HEK293 (cell line): Measurements from ENCODE around the gene RBBP8.
"Not testable (repeated sequence)": the region's sequence is repeated elsewhere in the genome, so short reads cannot be mapped to it uniquely, and the experiment has no call there.

ENCODE experiments used
- CTCF ChIA-PET: fragments of 350-600 bp; formaldehyde crosslinking; extraction: SDS; loops from one replicate; lab custom pipeline; 2021; ENCODE audit warnings: antibody characterized with exemption; lab: Yijun Ruan, JAX
- POLR2A ChIA-PET: fragments of 300-600 bp; formaldehyde crosslinking; extraction: SDS; loops from one replicate; lab custom pipeline; 2020; ENCODE audit warnings: antibody characterized with exemption, inconsistent platforms; lab: Yijun Ruan, JAX
- H3K27ac ChIP-seq: fragments of 200-500 bp; sonication (Bioruptor generic); 2 replicates; pipeline ENCODE4 v1.5.1; 2014; ENCODE audit warnings: low read depth, low read length, control low read depth, inconsistent platforms; ENCODE audit errors: extremely low read depth
- H3K36me3 ChIP-seq, 2 experiments: fragments of 200-500 bp in 1 of 2; sonication (Bioruptor generic) in 1 of 2; 1 replicate in 1 of 2; 2 replicates in 1 of 2; pipeline ENCODE4 v1.5.1; 2014 to 2017; ENCODE audit warnings: inconsistent platforms in 2 of 2, low read length in 2 of 2; ENCODE audit not compliant: control insufficient read depth in 2 of 2, insufficient read depth in 1 of 2
- H3K4me1 ChIP-seq: fragments of 200-500 bp; sonication (Bioruptor generic); 2 replicates; pipeline ENCODE4 v1.5.1; 2014; ENCODE audit warnings: mild to moderate bottlenecking, low read length, inconsistent platforms; ENCODE audit not compliant: control insufficient read depth, insufficient read depth
- H3K4me3 ChIP-seq: 2 replicates; pipeline ENCODE4 v1.5.1; 2011; ENCODE audit warnings: low read depth, mild to moderate bottlenecking, control low read depth, low read length, moderate library complexity
- H3K9me3 ChIP-seq: fragments of 200-500 bp; sonication (Bioruptor generic); 2 replicates; pipeline ENCODE4 v1.5.1; 2014; ENCODE audit warnings: low read depth, low read length, inconsistent platforms; ENCODE audit not compliant: control insufficient read depth, insufficient read depth
- BCL6B ChIP-seq: fragments of 450-650 bp; formaldehyde crosslinking; IDR thresholded peaks from 2 replicates; pipeline ENCODE4 v1.5.1; 2017; ENCODE audit warnings: missing biosample characterization, missing genetic modification characterization
- GFI1B ChIP-seq: fragments of 450-650 bp; formaldehyde crosslinking; IDR thresholded peaks from 2 replicates; pipeline ENCODE4 v1.5.1; 2016; ENCODE audit warnings: missing biosample characterization, missing genetic modification characterization
- KLF16 ChIP-seq: fragments of 450-650 bp; formaldehyde crosslinking; IDR thresholded peaks from 2 replicates; pipeline ENCODE4 v1.5.1; 2017; ENCODE audit warnings: missing biosample characterization, missing genetic modification characterization
- KLF8 ChIP-seq: fragments of 450-650 bp; formaldehyde crosslinking; IDR thresholded peaks from 2 replicates; pipeline ENCODE4 v1.5.1; 2016; ENCODE audit warnings: missing biosample characterization, missing genetic modification characterization
- KLF9 ChIP-seq: fragments of 450-650 bp; formaldehyde crosslinking; IDR thresholded peaks from 2 replicates; pipeline ENCODE4 v1.5.1; 2016; ENCODE audit warnings: missing biosample characterization, missing genetic modification characterization, low read depth
- MZF1 ChIP-seq: fragments of 450-650 bp; formaldehyde crosslinking; IDR thresholded peaks from 2 replicates; pipeline ENCODE4 v1.5.1; 2017; ENCODE audit warnings: missing biosample characterization, missing genetic modification characterization, borderline replicate concordance
- SCRT1 ChIP-seq: fragments of 450-650 bp; formaldehyde crosslinking; IDR thresholded peaks from 2 replicates; pipeline ENCODE4 v1.5.1; 2016; ENCODE audit warnings: missing biosample characterization, missing genetic modification characterization, borderline replicate concordance
- SETDB1 ChIP-seq: IDR thresholded peaks from one replicate; pipeline ENCODE4 v1.6.1; 2017; ENCODE audit warnings: mild to moderate bottlenecking, low read length, moderate library complexity, mixed read lengths; ENCODE audit not compliant: insufficient read length
- ZBTB20 ChIP-seq: fragments of 450-650 bp; formaldehyde crosslinking; IDR thresholded peaks from 2 replicates; pipeline ENCODE4 v1.5.1; 2016; ENCODE audit warnings: missing biosample characterization, missing genetic modification characterization
- ZEB2 ChIP-seq: fragments of 450-650 bp; formaldehyde crosslinking; IDR thresholded peaks from 2 replicates; pipeline ENCODE4 v1.5.1; 2016; ENCODE audit warnings: missing biosample characterization, missing genetic modification characterization
- ZFP37 ChIP-seq: fragments of 450-650 bp; formaldehyde crosslinking; IDR thresholded peaks from 2 replicates; pipeline ENCODE4 v1.5.1; 2016; ENCODE audit warnings: missing biosample characterization, missing genetic modification characterization
- ZNF10 ChIP-seq: fragments of 450-650 bp; formaldehyde crosslinking; IDR thresholded peaks from 2 replicates; pipeline ENCODE4 v1.5.1; 2017; ENCODE audit warnings: missing biosample characterization, missing genetic modification characterization
- ZNF140 ChIP-seq: fragments of 450-650 bp; formaldehyde crosslinking; IDR thresholded peaks from 2 replicates; pipeline ENCODE4 v1.5.1; 2016; ENCODE audit warnings: missing biosample characterization, missing genetic modification characterization
- ZNF19 ChIP-seq: fragments of 450-650 bp; formaldehyde crosslinking; IDR thresholded peaks from 2 replicates; pipeline ENCODE4; 2016; ENCODE audit warnings: missing biosample characterization, missing genetic modification characterization, low read depth
- ZNF23 ChIP-seq: fragments of 450-650 bp; formaldehyde crosslinking; IDR thresholded peaks from 2 replicates; pipeline ENCODE4 v1.5.1; 2016; ENCODE audit warnings: missing biosample characterization, missing genetic modification characterization, borderline replicate concordance
- ZNF248 ChIP-seq: fragments of 450-650 bp; formaldehyde crosslinking; IDR thresholded peaks from 2 replicates; pipeline ENCODE4 v1.5.1; 2017; ENCODE audit warnings: missing biosample characterization, missing genetic modification characterization
- ZNF433 ChIP-seq: fragments of 450-650 bp; formaldehyde crosslinking; IDR thresholded peaks from 2 replicates; pipeline ENCODE4 v1.5.1; 2016; ENCODE audit warnings: missing biosample characterization, missing genetic modification characterization, low read depth
- ZNF473 ChIP-seq: fragments of 450-650 bp; formaldehyde crosslinking; IDR thresholded peaks from 2 replicates; pipeline ENCODE4 v1.5.1; 2017; ENCODE audit warnings: missing biosample characterization, missing genetic modification characterization
- ZNF600 ChIP-seq: fragments of 450-650 bp; formaldehyde crosslinking; IDR thresholded peaks from 2 replicates; pipeline ENCODE4 v1.5.1; 2016; ENCODE audit warnings: missing biosample characterization, missing genetic modification characterization
- ZNF704 ChIP-seq: fragments of 450-650 bp; formaldehyde crosslinking; IDR thresholded peaks from 2 replicates; pipeline ENCODE4 v1.5.1; 2016; ENCODE audit warnings: missing biosample characterization, missing genetic modification characterization
- ZNF792 ChIP-seq: fragments of 450-650 bp; formaldehyde crosslinking; IDR thresholded peaks from 2 replicates; pipeline ENCODE4 v1.5.1; 2016; ENCODE audit warnings: missing biosample characterization, missing genetic modification characterization
- ZXDB ChIP-seq: fragments of 450-650 bp; formaldehyde crosslinking; IDR thresholded peaks from 2 replicates; pipeline ENCODE4 v1.5.1; 2016; ENCODE audit warnings: missing biosample characterization, missing genetic modification characterization

RBBP8 gene

GRCh38 chr18:22903248-22903647 is 29.9 kb upstream of the RBBP8 start:
- CTCF ChIA-PET, H3K4me3 ChIP-seq, H3K4me1 ChIP-seq, H3K9me3 ChIP-seq, H3K36me3 ChIP-seq, H3K27ac ChIP-seq, POLR2A ChIA-PET: not testable (repeated sequence)
- peak; percentile 70 for TF ChIP-seq SETDB1

- Histone ChIP-seq H3K27ac (no peak overlapping the region), H3K36me3 (no peaks in the 10 kb centered on the region), H3K4me1 (no peaks in the 10 kb centered on the region), H3K4me3 (no peak overlapping the region), H3K9me3 (no peaks in the 10 kb centered on the region)
- ChIA-PET CTCF (interaction anchor here (0.5 to 1.0 kb wide), 2 partner anchors 17 to 47 kb away, joined by 3 to 4 read pairs; no protein-coding TSS in a partner anchor), POLR2A (no interaction called here)
- TF ChIP-seq ZNF473 (tag by site-specific recombination): no peak
- TF ChIP-seq ZEB2 (tag by site-specific recombination): no peak
- no peak for TF ChIP-seq ZNF433 (tag by site-specific recombination)
- no peak for TF ChIP-seq KLF16 (tag by site-specific recombination)
- TF ChIP-seq KLF9: no peak
- TF ChIP-seq ZNF23: no peak
- TF ChIP-seq ZNF248 (tag by site-specific recombination): no peak
- TF ChIP-seq, all 188 proteins: peak for 0
Observed at GRCh38 chr18:22912149-22912548, 21.0 kb upstream of the RBBP8 start.

- no peak overlapping the region for H3K27ac ChIP-seq
- POLR2A ChIA-PET: no interaction called here
- no peaks in the 10 kb centered on the region for H3K4me1 ChIP-seq
- H3K4me3 ChIP-seq: no peak overlapping the region
- H3K36me3 ChIP-seq: no peaks in the 10 kb centered on the region
- H3K9me3 ChIP-seq: no peaks in the 10 kb centered on the region
- CTCF ChIA-PET: interaction anchor here (7.6 kb wide), 1 partner anchor 17 kb away, joined by 48 read pairs; no protein-coding TSS in a partner anchor
- TF ChIP-seq ZNF19 (tag by site-specific recombination) (no peak), BCL6B (tag by site-specific recombination) (0 out of 2 replicates have a peak, but pooled peaks have one; percentile 14), ZNF10 (tag by site-specific recombination) (no peak), ZBTB20 (tag by site-specific recombination) (0 out of 2 replicates have a peak, but pooled peaks have one; percentile 19)
Observed at GRCh38 chr18:22912835-22913234, 20.3 kb upstream of the RBBP8 start.

GRCh38 chr18:22913861-22914260 is 19.3 kb upstream of the RBBP8 start:
- no peak overlapping the region for H3K4me3 ChIP-seq
- no peaks in the 10 kb centered on the region for H3K4me1 ChIP-seq
- H3K36me3 ChIP-seq: no peaks in the 10 kb centered on the region
- CTCF ChIA-PET: interaction anchor here (0.8 to 7.6 kb wide), 2 partner anchors 16 to 925 kb away, joined by 3 to 48 read pairs; no protein-coding TSS in a partner anchor
- H3K9me3 ChIP-seq: no peaks in the 10 kb centered on the region
- POLR2A ChIA-PET: interaction anchor here (1.2 kb wide), 1 partner anchor 19 kb away, joined by 3 read pairs; the partner anchor contains the start of gene RBBP8
- H3K27ac ChIP-seq: no peak overlapping the region
- TF ChIP-seq ZFP37 (no peak), ZNF792 (tag by site-specific recombination) (no peak), KLF8 (tag by site-specific recombination) (no peak), SCRT1 (tag by site-specific recombination) (no peak), ZNF600 (no peak), ZXDB (tag by site-specific recombination) (no peak), MZF1 (no peak), GFI1B (tag by site-specific recombination) (no peak), SETDB1 (no peak), ZBTB20 (tag by site-specific recombination) (no peak), ZNF140 (tag by site-specific recombination) (no peak), ZNF704 (no peak)
